Lower leg skin (tissue), 3 donors: Measurements from ENCODE around the gene IDH3A.

Experiments used
- POLR2A ChIP-seq, 2 donors: fragments of 450-650 bp; IDR thresholded peaks; one replicate each; pipeline ENCODE4 v1.6.1; 2016 to 2017; ENCODE audit warnings: antibody characterized with exemption in 2 of 2, mild to moderate bottlenecking in 1 of 2, moderate library complexity in 1 of 2
- TF ChIP-seq, protein P1 (sequence below), 3 donors: fragments of 450-650 bp; IDR thresholded peaks; one replicate each; pipeline ENCODE4 v1.5.1; 2016; ENCODE audit warnings: antibody characterized with exemption in 3 of 3, mild to moderate bottlenecking in 3 of 3, moderate library complexity in 2 of 3

GRCh38 chr15:78204351-78205309 lies 55.5 kb downstream of the IDH3A start:
- TF ChIP-seq, protein P1, sequence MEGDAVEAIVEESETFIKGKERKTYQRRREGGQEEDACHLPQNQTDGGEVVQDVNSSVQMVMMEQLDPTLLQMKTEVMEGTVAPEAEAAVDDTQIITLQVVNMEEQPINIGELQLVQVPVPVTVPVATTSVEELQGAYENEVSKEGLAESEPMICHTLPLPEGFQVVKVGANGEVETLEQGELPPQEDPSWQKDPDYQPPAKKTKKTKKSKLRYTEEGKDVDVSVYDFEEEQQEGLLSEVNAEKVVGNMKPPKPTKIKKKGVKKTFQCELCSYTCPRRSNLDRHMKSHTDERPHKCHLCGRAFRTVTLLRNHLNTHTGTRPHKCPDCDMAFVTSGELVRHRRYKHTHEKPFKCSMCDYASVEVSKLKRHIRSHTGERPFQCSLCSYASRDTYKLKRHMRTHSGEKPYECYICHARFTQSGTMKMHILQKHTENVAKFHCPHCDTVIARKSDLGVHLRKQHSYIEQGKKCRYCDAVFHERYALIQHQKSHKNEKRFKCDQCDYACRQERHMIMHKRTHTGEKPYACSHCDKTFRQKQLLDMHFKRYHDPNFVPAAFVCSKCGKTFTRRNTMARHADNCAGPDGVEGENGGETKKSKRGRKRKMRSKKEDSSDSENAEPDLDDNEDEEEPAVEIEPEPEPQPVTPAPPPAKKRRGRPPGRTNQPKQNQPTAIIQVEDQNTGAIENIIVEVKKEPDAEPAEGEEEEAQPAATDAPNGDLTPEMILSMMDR (IDR thresholded peaks at IDR 0.05), result no peak
- TF ChIP-seq POLR2A (IDR thresholded peaks at IDR 0.05), result no peak
